Measurements from ENCODE around the gene SOX21.

Gene SOX21

DNA sequence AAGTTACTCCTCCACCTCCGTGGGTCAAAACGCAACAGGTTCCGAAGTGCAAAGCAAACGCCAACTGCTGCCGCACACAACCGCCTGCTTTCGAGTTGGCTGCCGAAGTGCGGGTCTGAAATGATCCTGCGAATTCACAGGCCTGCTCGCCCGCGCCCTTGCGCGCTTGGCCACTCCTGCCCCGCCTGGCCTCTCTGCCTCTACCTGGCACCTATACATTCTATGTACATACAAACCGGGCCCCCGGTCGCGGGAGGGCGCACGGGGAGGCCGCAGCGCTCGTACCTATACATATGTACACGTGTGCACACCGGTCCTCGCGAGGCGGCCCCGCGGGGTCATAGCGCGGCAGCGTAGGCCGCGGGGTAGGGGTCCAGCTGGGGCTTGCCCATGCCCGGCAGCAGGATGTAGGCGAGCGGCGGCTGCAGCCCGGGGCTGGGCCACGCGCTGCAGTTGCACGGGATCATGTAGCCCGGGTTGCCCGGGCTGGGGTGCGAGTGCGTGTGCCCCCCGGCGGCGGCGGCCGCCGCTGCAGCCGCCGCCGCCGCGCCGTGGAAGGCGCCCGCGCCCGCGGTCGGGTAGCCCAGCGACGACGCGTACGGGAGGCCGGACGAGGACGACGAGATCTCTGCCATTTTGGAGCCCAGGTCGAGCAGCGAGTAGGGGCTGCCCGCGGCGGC, 1.3 kb downstream of the SOX21 start:
- Mint-ChIP-seq H3K4me3 (peak overlapping the region; percentile 70), H3K27me3 (ENCODE audit: low read depth, poor library complexity) (peaks cover 94% of the 10 kb centered on the region), H3K27ac (no peak overlapping the region), H3K4me1 (peaks cover 25% of the 10 kb centered on the region), H3K36me3 (ENCODE audit: low read depth) (no peaks in the 10 kb centered on the region), H3K9me3 (no peaks in the 10 kb centered on the region)
- TF ChIP-seq, protein P1, sequence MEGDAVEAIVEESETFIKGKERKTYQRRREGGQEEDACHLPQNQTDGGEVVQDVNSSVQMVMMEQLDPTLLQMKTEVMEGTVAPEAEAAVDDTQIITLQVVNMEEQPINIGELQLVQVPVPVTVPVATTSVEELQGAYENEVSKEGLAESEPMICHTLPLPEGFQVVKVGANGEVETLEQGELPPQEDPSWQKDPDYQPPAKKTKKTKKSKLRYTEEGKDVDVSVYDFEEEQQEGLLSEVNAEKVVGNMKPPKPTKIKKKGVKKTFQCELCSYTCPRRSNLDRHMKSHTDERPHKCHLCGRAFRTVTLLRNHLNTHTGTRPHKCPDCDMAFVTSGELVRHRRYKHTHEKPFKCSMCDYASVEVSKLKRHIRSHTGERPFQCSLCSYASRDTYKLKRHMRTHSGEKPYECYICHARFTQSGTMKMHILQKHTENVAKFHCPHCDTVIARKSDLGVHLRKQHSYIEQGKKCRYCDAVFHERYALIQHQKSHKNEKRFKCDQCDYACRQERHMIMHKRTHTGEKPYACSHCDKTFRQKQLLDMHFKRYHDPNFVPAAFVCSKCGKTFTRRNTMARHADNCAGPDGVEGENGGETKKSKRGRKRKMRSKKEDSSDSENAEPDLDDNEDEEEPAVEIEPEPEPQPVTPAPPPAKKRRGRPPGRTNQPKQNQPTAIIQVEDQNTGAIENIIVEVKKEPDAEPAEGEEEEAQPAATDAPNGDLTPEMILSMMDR (IDR thresholded peaks at IDR 0.05): no peak
- peak; percentile 60 for DNase-seq

DNA sequence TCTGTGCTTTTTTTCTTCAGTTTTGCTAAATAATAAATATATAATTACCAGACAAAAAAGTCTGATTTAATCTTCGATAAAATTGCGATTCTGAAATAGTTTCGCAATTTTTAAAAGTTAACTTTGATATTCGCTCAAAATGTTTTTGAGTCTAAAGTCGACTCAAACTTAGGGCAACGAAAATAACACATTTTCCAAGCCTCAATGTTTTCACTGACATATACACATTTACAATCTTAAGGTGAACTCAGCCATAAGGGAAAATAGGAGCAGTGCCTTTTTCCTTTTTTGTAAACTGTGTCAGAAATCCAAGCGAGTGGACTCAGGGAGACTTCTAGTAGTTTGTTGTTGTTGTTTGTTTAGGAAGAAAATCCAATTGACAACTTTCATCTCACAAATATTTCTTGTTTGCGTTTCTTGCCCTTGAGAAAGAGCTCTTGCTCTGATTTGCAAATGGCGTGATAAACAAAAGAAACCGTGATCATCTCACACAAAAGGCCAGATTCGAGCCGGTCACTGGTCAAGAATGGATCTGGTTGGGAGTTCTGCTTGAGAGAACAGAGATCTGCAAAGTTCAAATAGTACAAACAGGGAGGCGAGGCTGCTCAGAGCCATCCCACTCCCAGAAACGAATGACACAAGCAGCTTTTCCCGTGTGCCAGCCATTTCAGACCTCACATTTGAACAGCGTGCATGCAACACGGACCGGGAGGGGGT, 2.1 kb downstream of the SOX21 start:
- no peak overlapping the region for H3K27ac Mint-ChIP-seq
- DNase-seq: peak; percentile 8

GRCh38 chr13:94709001-94709834, 3.1 kb downstream of the SOX21 start:
- Mint-ChIP-seq H3K27ac (no peak overlapping the region), H3K27me3 (ENCODE audit: low read depth, poor library complexity) (peaks cover 94% of the 10 kb centered on the region), H3K36me3 (ENCODE audit: low read depth) (no peaks in the 10 kb centered on the region), H3K9me3 (no peaks in the 10 kb centered on the region), H3K4me3 (no peak overlapping the region), H3K4me1 (peaks cover 28% of the 10 kb centered on the region)
- TF ChIP-seq, protein P1 (IDR thresholded peaks at IDR 0.05): no peak
- DNase-seq: no peak

More for the DNA sequence above, 2.1 kb downstream of the SOX21 start:
- H3K36me3 Mint-ChIP-seq (ENCODE audit: low read depth): no peaks in the 10 kb centered on the region
- TF ChIP-seq, protein P1 (IDR thresholded peaks at IDR 0.05): no peak
- H3K4me3 Mint-ChIP-seq: peak overlapping the region; percentile 70
- peaks cover 25% of the 10 kb centered on the region for H3K4me1 Mint-ChIP-seq
- peaks cover 94% of the 10 kb centered on the region for H3K27me3 Mint-ChIP-seq (ENCODE audit: low read depth, poor library complexity)
- no peaks in the 10 kb centered on the region for H3K9me3 Mint-ChIP-seq

- H3K27ac Mint-ChIP-seq: no peak overlapping the region
- H3K4me3 Mint-ChIP-seq: peak overlapping the region; percentile 61
- DNase-seq: peak; percentile 51
- H3K27me3 Mint-ChIP-seq (ENCODE audit: low read depth, poor library complexity): peaks cover 94% of the 10 kb centered on the region
- no peaks in the 10 kb centered on the region for H3K36me3 Mint-ChIP-seq (ENCODE audit: low read depth)
- TF ChIP-seq, protein P1 (IDR thresholded peaks at IDR 0.05): no peak
- peaks cover 35% of the 10 kb centered on the region for H3K4me1 Mint-ChIP-seq
- no peaks in the 10 kb centered on the region for H3K9me3 Mint-ChIP-seq
Observed at GRCh38 chr13:94708031-94708859, 4.1 kb downstream of the SOX21 start.

- Mint-ChIP-seq H3K27me3 (ENCODE audit: low read depth, poor library complexity) (peaks cover 97% of the 10 kb centered on the region), H3K36me3 (ENCODE audit: low read depth) (no peaks in the 10 kb centered on the region), H3K4me1 (peaks cover 36% of the 10 kb centered on the region), H3K27ac (no peak overlapping the region), H3K4me3 (peak overlapping the region; percentile 61), H3K9me3 (no peaks in the 10 kb centered on the region)
- DNase-seq: peak; percentile 55
- TF ChIP-seq, protein P1 (IDR thresholded peaks at IDR 0.05): no peak
Observed at GRCh38 chr13:94707400-94708021, 4.8 kb downstream of the SOX21 start.
